GM21526 (cell line): ENCODE measurements around the gene SCAMP2.
A peak's percentile ranks its signal among the peaks of the same experiment; 100 is the strongest.
"Not testable (repeated sequence)": the region's sequence is repeated elsewhere in the genome, so short reads cannot be mapped to it uniquely, and the experiment has no call there.

ENCODE experiments used
- ATAC-seq: cut with Tn5 transposase; IDR thresholded peaks from one replicate; pipeline ENCODE4 v1.9.1; 2021; ENCODE audit warnings: moderate library complexity; ENCODE audit not compliant: unreplicated experiment, low FRiP score

The SCAMP2 gene

DNA sequence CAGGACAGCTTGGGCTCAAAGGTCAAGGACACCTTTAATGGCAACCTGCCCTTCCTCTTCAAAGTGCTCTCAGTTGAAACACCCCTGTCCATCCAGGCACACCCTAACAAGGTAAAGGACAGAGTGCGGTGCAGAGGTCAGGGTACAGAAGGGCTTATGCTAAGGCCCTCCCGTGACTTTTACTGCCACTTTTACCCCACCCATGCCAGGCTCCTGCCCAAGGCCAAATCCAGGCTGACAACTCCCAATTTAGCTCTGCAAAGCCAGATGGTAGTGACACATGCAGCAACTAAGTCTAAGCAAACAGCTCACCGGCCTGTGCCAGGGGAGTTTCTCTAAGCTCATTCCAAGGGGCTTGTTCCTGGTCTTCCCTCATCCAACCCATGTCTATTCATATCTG, 18.3 kb upstream of the SCAMP2 start:
- no peak for ATAC-seq

- ATAC-seq: no peak
These were observed 17.4 kb upstream of the SCAMP2 start for GRCh38 chr15:74890665-74890960.

GRCh38 chr15:74889883-74890664, 16.9 kb upstream of the SCAMP2 start, which contains the start of gene MPI:
Gene MPI, plus strand, starts transcription at chr15:74890042. Its CDS starts 32 bp downstream, at chr15:74890074.
- peak; percentile 85 for ATAC-seq

DNA sequence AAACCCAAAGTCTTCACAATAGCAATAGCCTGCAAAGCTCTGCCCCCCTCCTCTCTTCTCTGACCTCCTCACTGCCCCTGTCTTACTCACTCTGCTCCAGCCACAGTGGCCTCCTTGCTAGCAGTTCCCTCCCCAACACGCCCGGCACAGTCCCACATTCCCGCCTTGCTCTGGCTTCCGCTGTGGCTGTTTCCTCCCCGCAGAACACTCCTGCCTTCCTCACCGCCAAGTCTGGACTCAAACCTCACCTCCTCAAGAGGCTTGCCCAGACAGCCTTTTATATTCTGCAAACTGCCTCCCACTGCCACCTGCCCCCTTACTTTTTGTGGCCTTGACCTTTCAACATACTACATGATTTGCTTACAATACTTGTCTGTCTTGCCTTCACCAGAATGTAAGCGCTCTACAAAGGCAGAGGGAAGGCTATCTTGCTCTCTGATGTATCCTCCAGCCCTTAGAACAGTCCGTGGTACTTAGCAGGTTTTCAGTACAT, 16.3 kb upstream of the SCAMP2 start:
- peak; percentile 12 for ATAC-seq

- ATAC-seq: no peak
These were observed 15.6 kb upstream of the SCAMP2 start for GRCh38 chr15:74888716-74889115.

DNA sequence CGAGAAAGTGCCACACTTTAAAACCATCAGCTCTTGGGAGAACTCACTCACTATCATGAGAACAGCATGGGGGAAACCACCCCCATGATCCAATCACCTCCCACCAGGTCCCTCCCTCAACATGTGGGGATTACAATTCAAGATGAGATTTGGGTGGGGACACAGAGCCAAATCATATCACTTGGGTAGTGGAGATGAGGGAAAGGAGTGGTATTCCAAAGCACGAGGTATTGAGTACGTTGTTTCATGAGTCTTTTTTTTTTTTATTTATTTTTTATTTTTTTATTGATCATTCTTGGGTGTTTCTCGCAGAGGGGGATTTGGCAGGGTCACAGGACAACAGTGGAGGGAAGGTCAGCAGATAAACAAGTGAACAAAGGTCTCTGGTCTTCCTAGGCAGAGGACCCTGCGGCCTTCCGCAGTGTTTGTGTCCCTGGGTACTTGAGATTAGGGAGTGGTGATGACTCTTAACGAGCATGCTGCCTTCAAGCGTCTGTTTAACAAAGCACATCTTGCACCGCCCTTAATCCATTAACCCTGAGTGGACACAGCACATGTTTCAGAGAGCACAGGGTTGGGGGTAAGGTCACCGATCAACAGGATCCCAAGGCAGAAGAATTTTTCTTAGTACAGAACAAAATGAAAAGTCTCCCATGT, 14.5 kb upstream of the SCAMP2 start:
- ATAC-seq: not testable (repeated sequence)

DNA sequence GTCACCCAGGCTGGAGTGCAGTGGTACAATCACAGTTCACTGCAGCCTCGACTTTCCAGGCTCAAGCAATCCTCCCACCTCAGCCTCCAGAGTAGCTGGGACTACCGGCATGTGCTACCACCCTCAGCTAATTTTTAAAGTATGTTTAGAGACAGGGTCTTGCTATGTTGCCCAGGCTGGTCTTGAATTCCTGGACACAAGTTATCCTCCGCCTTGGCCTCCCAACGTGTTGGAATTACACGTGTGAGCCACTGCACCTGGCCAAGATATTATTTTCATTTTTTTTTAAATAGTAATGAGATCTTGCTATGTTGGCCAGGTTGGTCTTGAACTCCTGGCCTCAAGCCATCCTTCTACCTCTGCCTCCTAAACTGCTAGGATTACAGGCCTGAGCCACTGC, 12.3 kb upstream of the SCAMP2 start:
- ATAC-seq: no peak

DNA sequence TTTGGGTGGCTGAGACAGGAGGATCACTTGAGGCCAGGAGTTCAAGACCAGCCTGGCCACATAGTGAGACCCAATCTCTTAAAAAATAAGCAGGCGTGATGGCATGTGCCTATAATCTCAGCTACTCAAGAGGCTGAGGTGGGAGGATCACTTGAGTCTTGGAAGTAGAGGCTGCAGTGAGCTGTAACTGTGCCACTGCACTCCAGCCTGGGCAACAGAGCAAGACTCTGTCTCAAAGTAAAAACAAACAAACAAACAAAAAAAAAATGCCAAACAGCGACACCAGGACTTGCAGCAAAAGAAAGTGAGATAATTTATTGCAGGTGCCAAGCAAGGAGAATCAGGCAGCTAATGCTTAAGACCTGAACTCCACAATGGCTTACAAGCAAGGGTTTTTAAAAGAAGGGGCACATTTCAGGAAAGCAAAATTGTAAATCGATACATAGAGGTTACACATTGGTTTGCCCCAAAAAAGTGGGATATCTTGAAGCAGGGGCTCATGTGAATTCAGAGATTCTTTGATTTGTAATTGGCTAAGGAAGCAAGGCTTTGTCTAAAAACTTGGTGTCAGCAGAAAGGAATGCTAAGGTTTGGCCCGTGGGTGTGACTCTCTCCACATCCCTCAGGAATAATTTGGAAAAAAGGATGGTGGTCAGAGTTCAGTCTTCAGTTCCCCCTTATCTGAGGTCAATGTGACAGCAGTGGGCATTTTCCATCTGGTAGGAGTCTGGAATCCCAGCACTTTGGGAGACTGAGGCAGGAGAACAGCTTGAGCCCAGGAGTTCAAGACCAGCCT, 11.5 kb upstream of the SCAMP2 start:
- no peak for ATAC-seq

DNA sequence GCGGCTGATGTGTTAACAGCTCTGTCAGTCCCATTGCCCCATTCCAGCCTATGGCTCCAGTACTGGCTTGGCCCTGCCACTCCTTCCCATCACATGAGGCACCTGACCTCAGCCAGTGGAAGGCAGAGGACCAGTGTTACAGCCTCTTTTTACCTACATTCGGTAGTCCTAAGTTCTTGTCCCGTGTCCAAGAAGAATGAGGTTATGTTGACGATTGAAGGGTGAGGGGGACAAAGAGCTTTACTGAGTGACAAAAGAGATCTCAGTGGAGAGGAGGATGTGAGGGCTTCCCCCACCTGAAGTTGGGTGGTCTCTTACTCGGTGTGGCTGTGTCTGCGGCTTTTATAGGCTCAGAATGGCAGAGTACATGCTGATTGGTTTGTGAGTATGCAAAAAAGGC, 9.4 kb upstream of the SCAMP2 start:
- ATAC-seq: no peak

DNA sequence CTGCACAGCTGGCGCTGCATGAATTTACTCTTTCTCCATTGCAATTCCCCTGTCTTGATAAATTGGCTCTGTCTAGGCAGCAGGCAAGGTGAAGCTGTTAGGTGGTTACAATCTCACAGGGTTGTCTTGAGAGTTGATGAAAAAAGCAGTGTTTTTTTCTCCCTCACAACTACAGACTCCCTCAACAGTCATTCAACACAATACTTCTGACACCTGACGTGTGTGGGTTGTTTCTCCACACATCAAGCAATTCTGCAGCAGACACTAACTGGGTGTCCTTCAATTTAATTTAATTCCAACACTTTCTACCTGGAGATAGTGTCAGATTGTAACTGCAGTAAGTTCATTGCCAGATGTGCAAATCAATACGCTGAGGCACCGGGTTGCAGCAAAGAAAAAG, 5.1 kb upstream of the SCAMP2 start:
- ATAC-seq: no peak

- no peak for ATAC-seq
These were observed 725 bp upstream of the SCAMP2 start for GRCh38 chr15:74873756-74874424.

DNA sequence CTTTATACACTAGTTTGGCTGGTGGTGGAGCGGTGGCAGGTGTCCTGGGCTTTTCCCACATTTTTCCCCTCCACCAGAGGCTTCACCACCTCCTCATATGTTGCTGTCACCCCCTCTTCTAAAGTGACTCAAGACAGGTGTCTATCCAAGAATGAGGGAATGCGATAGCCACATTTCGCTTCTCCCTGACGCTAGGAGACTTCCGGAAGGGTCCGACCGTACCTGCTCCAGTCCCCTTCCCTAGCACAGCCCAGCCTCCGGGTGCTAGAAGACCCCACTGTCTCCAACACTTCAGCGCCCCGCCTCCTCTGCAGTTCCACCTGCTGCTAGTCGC, 496 bp downstream of the SCAMP2 start:
- ATAC-seq: no peak

GRCh38 chr15:74870436-74871215, 2.5 kb downstream of the SCAMP2 start:
- no peak for ATAC-seq

DNA sequence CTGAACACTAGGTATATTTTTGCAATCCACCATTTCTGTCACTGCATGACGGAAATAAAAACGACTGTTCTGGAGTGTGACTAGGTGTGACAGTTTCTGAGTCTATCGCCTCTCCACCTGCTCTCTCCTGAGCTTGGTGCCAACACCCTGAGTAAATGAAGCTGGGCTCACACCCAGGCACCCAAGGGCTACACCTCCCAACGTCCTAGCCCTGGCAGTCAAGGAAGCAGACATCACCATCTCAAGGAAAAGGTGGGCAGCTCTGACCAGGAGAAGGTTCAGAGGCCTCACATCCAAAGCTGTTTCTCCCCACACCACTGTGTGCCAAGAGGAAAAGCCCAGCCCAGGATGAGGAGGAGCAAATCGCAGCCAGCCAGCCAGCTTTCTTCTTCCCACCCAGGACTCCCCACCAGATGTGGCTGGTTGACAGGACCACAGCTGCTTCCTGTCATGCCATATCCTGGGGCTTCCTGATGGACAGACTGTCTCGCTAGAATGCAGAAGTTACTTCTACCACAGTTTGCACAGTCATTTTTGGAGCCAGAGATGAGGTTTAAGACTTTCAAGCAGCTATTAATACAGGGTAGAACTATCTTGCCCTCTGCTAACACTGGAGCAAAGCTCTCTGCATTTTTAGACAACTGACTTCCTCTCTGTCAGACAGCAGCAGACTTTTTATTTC, 3.3 kb downstream of the SCAMP2 start:
- ATAC-seq: no peak

GRCh38 chr15:74869372-74869725, 3.8 kb downstream of the SCAMP2 start:
- no peak for ATAC-seq

- ATAC-seq: no peak
These were observed 5.1 kb downstream of the SCAMP2 start for GRCh38 chr15:74868059-74868458.

- ATAC-seq: no peak
These were observed 5.6 kb downstream of the SCAMP2 start for GRCh38 chr15:74867466-74868038.

DNA sequence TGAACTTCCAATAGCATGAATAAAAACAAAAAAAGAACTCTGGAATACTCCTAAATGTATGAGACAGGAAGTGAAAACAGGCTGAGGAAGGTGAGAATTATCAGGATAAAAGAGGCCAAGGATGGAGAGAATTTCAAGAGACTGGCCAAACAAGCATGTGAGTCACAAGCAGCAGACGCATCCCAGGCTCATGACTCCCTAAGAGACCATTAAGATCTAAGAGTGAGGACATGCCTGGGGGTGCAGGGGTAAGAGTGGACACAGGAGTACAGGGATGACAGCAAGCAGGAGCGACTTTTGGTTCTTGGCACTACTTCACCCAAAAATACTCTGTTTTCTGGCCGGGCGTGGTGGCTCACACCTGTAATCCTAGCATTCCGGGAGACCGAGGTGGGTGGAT, 7.1 kb downstream of the SCAMP2 start:
- ATAC-seq: no peak

GRCh38 chr15:74865316-74865715, 7.8 kb downstream of the SCAMP2 start:
- no peak for ATAC-seq
